ENCODE measurements around the gene LRP6.

GRCh38 chr12:12209675-12210074 lies 57.2 kb downstream of the LRP6 start:
- TF ChIP-seq CTCF (IDR thresholded peaks at IDR 0.05) (no peak), POLR2AphosphoS5 (IDR thresholded peaks at IDR 0.05) (no peak), POLR2A (IDR thresholded peaks at IDR 0.05) (no peak)

All from prostate gland (tissue), 2 donors.